Transverse colon (tissue), 4 donors: ENCODE results near the gene IL17B.

Experiments used
- CTCF ChIP-seq, 5 experiments: fragments of 200-600 bp in 3 of 5; fragments of 450-650 bp in 2 of 5; sonication (generic) in 3 of 5; IDR thresholded peaks; 1 replicate in 2 of 5; 2 replicates in 3 of 5; pipeline ENCODE4 v1.5.1; 2016 to 2017; ENCODE audit warnings: antibody characterized with exemption in 5 of 5, inconsistent platforms in 3 of 5, mild to moderate bottlenecking in 2 of 5, moderate library complexity in 1 of 5
- EP300 ChIP-seq: sonication (generic); formaldehyde crosslinking; IDR thresholded peaks from one replicate; pipeline ENCODE4 v1.6.1; 2017; ENCODE audit warnings: antibody characterized with exemption, low read depth
- POLR2A ChIP-seq: fragments of 450-650 bp; IDR thresholded peaks from one replicate; pipeline ENCODE4 v1.6.1; 2016; ENCODE audit warnings: antibody characterized with exemption, mild to moderate bottlenecking, moderate library complexity
- POLR2AphosphoS5 ChIP-seq, 3 donors: sonication (generic); formaldehyde crosslinking; IDR thresholded peaks; one replicate each; pipeline ENCODE4 v1.6.1; 2016; ENCODE audit warnings: antibody characterized with exemption in 3 of 3

GRCh38 chr5:149333711-149334443, 45.2 kb downstream of the IL17B start:
- TF ChIP-seq POLR2AphosphoS5 (IDR thresholded peaks at IDR 0.05) = no peak
- TF ChIP-seq POLR2A = no peak
- TF ChIP-seq CTCF (IDR thresholded peaks at IDR 0.05) = no peak
- TF ChIP-seq EP300 = no peak
